NCI-H345 treated with DMSO at 0.1 percent for 48 hours (cell line): Measurements from ENCODE around the gene SAT2.

Experiments
- DNase-seq: peaks from one replicate; lab custom pipeline; 2025; ENCODE audit not compliant: unreplicated experiment; lab: John Stamatoyannopoulos, UW

Gene SAT2

GRCh38 chr17:7576432-7576937 lies 51.1 kb downstream of the SAT2 start:
- no peak for DNase-seq
